NB4 (cell line): ENCODE results near the gene SSBP3.

Experiments
- DNase-seq: peaks from one replicate; pipeline ENCODE4 v3.0.0; 2010; ENCODE audit warnings: low read depth
- H3K4me3 ChIP-seq: one replicate; pipeline ENCODE4 v1.5.1; 2011; ENCODE audit warnings: mild to moderate bottlenecking, low read depth, low read length, moderate library complexity
- MYC ChIP-seq: IDR thresholded peaks from 2 replicates; pipeline ENCODE4 v1.6.1; 2011; ENCODE audit warnings: low read depth, low read length
- TF ChIP-seq, protein P1 (sequence below): IDR thresholded peaks from 2 replicates; pipeline ENCODE4 v1.6.1; 2011; ENCODE audit warnings: low read depth, low read length

Gene SSBP3

DNA sequence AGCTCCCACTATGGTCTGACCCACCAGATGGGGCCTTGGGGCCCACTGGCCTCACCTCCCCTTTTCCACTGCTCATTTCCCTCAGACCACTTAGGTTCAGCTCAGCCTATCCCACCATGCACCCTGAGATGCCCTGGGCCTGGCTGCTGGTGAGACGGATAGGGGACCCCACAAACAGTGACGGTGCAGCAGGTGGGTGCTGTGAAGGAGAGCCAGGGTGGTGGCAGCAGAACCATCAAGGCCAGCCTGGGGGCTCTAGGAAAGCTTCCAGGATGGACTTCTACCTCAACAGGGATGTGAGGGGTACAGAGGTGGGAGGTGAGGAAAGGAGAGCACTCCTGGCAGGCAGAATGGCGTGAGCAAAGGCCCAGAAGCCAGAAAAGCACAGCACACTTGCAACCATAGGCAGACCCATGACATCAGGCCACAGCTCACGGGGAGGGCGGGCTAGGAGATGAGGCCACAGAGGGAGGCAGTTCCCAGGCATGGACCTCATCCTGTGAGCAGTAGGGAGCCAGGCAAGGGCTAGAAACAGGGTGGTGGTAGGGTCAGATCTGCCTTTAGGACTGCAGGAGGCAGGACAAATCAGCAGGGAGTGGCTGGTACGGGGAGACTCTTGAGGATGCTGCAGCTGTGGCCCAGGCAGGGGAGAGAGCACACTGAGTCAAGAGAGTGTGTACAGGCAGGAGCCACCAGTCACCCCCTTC lies 229.4 kb downstream of the SSBP3 start:
- TF ChIP-seq, protein P1, sequence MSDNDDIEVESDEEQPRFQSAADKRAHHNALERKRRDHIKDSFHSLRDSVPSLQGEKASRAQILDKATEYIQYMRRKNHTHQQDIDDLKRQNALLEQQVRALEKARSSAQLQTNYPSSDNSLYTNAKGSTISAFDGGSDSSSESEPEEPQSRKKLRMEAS: no peak
- no peak for TF ChIP-seq MYC

More for the DNA sequence above, 229.4 kb downstream of the SSBP3 start:
- H3K4me3 ChIP-seq: no peak overlapping the region
- DNase-seq: no peak
